C4-2B (cell line): ENCODE data around the gene MORN1.

Experiments
- CTCF ChIP-seq: fragments of 450-650 bp; conservative IDR thresholded peaks from 2 replicates; pipeline ENCODE4 v1.5.1; 2017; ENCODE audit warnings: mild to moderate bottlenecking
- ZFX ChIP-seq: fragments of 450-650 bp; IDR thresholded peaks from 2 replicates; pipeline ENCODE4 v1.6.1; 2017

GRCh38 chr1:2384941-2385481, 6.3 kb downstream of the MORN1 start:
- TF ChIP-seq CTCF (no peak), ZFX (no peak)
